ENCODE results near the gene MYO5C. TPM values are rescaled to one million over a fixed set of nuclear protein-coding genes. Genes with fewer than 3 reads are reported as not detected.

The MYO5C gene
- total RNA-seq, 4 donors from 2014 or later, result 56.1 to 151 (median 84.5) TPM

GRCh38 chr15:52181938-52182780 is 113.4 kb downstream of the MYO5C start:
- intact Hi-C loops (cut with DNase I; ENCODE audit: low total_unique reads), result loop anchor here (5.0 kb wide), 1 partner anchor 210 kb away; the partner anchor contains the start of gene LEO1

GRCh38 chr15:52180851-52181450 is 114.7 kb downstream of the MYO5C start:
- H3K27ac ChIP-seq, result peak overlapping the region; percentile 88 to 92 (median 90)

More at GRCh38 chr15:52181938-52182780, 113.4 kb downstream of the MYO5C start:
- H3K4me1 ChIP-seq, result peaks cover 0 to 15% (median 12%) of the 10 kb centered on the region in 4 donors
- DNase-seq, result no peak
- in situ Hi-C loops (cut with MboI; ENCODE audit: low pct_ligation_motif_present in 1 of 4, low pct_unique_long_range_greater_than_20kb in 1 of 4, low sequenced_read_pairs in 3 of 4), result no loop called here
- TF ChIP-seq EP300 (IDR thresholded peaks at IDR 0.05; ENCODE audit: low read depth) (no peak), POLR2AphosphoS5 (IDR thresholded peaks at IDR 0.05) (no peak), CTCF (IDR thresholded peaks at IDR 0.05) (no peak), POLR2A (IDR thresholded peaks at IDR 0.05) (no peak)
- no peak overlapping the region for H3K4me3 ChIP-seq
- 80% methylated on average over 6 of the region's 6 CpGs; no CpG with 5 or more reads in 1 of the 2 donors for WGBS, 2 donors (ENCODE audit: low coverage in 1 of 2)
- peaks cover 3% of the 10 kb centered on the region for H3K27me3 ChIP-seq
- H3K27ac ChIP-seq, result no peak overlapping the region
- no peaks in the 10 kb centered on the region for H3K9me3 ChIP-seq
- no peaks in the 10 kb centered on the region for H3K36me3 ChIP-seq

GRCh38 chr15:52180196-52180835 is 115.3 kb downstream of the MYO5C start:
- intact Hi-C loops (cut with DNase I; ENCODE audit: low total_unique reads), result loop anchor here (5.0 kb wide), 1 partner anchor 208 kb away; the partner anchor contains the start of gene LEO1
- 16% methylated on average over 31 of the region's 31 CpGs; no CpG with 5 or more reads in 1 of the 2 donors for WGBS, 2 donors (ENCODE audit: low coverage in 1 of 2)
- Histone ChIP-seq H3K36me3 (no peaks in the 10 kb centered on the region), H3K4me3 (peak overlapping the region; percentile 75 to 85 (median 82)), H3K4me1 (peaks cover 0 to 15% (median 12%) of the 10 kb centered on the region in 4 donors), H3K9me3 (no peaks in the 10 kb centered on the region), H3K27me3 (peaks cover 3% of the 10 kb centered on the region), H3K27ac (peak overlapping the region; percentile 88 to 92 (median 90))
- TF ChIP-seq POLR2A (IDR thresholded peaks at IDR 0.05) (peak; percentile 23), CTCF (IDR thresholded peaks at IDR 0.05) (no peak)
- in situ Hi-C loops (cut with MboI; ENCODE audit: low pct_ligation_motif_present in 1 of 4, low pct_unique_long_range_greater_than_20kb in 1 of 4, low sequenced_read_pairs in 3 of 4), result no loop called here
- peak; percentile 42 for DNase-seq

More at GRCh38 chr15:52180851-52181450, 114.7 kb downstream of the MYO5C start:
- TF ChIP-seq POLR2AphosphoS5 (IDR thresholded peaks at IDR 0.05), result no peak
- no peak for TF ChIP-seq CTCF (IDR thresholded peaks at IDR 0.05)
- no peak for TF ChIP-seq POLR2A (IDR thresholded peaks at IDR 0.05)
- no peak for TF ChIP-seq EP300 (IDR thresholded peaks at IDR 0.05; ENCODE audit: low read depth)
- DNase-seq, result no peak
- no peaks in the 10 kb centered on the region for H3K36me3 ChIP-seq
- peaks cover 0 to 15% (median 12%) of the 10 kb centered on the region in 4 donors for H3K4me1 ChIP-seq
- H3K9me3 ChIP-seq, result no peaks in the 10 kb centered on the region
- intact Hi-C loops (cut with DNase I; ENCODE audit: low total_unique reads) (loop anchor here (5.0 kb wide), 1 partner anchor 209 kb away; the partner anchor contains the start of gene LEO1), in situ Hi-C loops (cut with MboI; ENCODE audit: low pct_ligation_motif_present in 1 of 4, low pct_unique_long_range_greater_than_20kb in 1 of 4, low sequenced_read_pairs in 3 of 4) (no loop called here)
- peak overlapping the region in 1 of 4 donors; percentile 75 for H3K4me3 ChIP-seq
- WGBS, 2 donors (ENCODE audit: low coverage in 1 of 2), result 90% methylated on average over 10 of the region's 10 CpGs; no CpG with 5 or more reads in 1 of the 2 donors
- H3K27me3 ChIP-seq, result peaks cover 3% of the 10 kb centered on the region

Measured in transverse colon (tissue), 4 donors.